HepG2 (cell line): ENCODE data around the gene GPR39. TPM values are rescaled to one million over a fixed set of nuclear protein-coding genes. Genes with fewer than 3 reads are reported as not detected.

Experiments used
- ATAC-seq: fragments of 200-7000 bp; cut with Tn5 transposase; 3 replicates; pipeline ENCODE4 v1.9.1; 2020; ENCODE audit warnings: mild to moderate bottlenecking, moderate library complexity
- BruUV-seq: library from RNA; stranded (reverse); fragments of 400-500 nt; replicated peaks from 2 replicates; lab custom pipeline; 2021; lab: Mats Ljungman, UMichigan
- CTCF ChIA-PET: fragments of 300-600 bp; formaldehyde crosslinking; extraction: SDS; loops from one replicate; lab custom pipeline; 2021; ENCODE audit warnings: low total read pairs, inconsistent platforms, low intra/inter-chr PET ratio; lab: Yijun Ruan, JAX
- POLR2A ChIA-PET: fragments of 350-600 bp; sonication (Branson Sonifier 250); formaldehyde crosslinking; loops from one replicate; lab custom pipeline; 2020; ENCODE audit warnings: antibody characterized with exemption, inconsistent platforms; lab: Yijun Ruan, JAX
- DNase-seq: peaks from one replicate; pipeline ENCODE4 v3.0.0-alpha.2; 2015; ENCODE audit warnings: low spot score
- FAIRE-seq: peaks from 3 replicates; lab custom pipeline; 2011; peaks lifted over from hg19 to GRCh38; lab: Jason Lieb, UNC
- H2AFZ ChIP-seq: one replicate; pipeline ENCODE4 v1.6.1; 2011; ENCODE audit warnings: low read length, inconsistent platforms
- H3K27ac ChIP-seq: fragments of 300-600 bp; 3 replicates; pipeline ENCODE4 v1.8.0; 2011; ENCODE audit warnings: mixed run types, mild to moderate bottlenecking, mixed read lengths, low read length, inconsistent platforms; ENCODE audit not compliant: insufficient read depth; ENCODE audit errors: extremely low read length
- H3K27me3 ChIP-seq, 2 experiments: fragments of 200-600 bp in 1 of 2; 2 replicates in 1 of 2; 3 replicates in 1 of 2; pipeline versions ENCODE4 v1.6.0 to v1.8.0; 2011; ENCODE audit warnings: low read length in 2 of 2, mild to moderate bottlenecking in 2 of 2, moderate library complexity in 2 of 2, inconsistent platforms in 1 of 2; ENCODE audit not compliant: insufficient read depth in 2 of 2, control insufficient read depth in 1 of 2
- H3K36me3 ChIP-seq, 2 experiments: fragments of 200-600 bp in 1 of 2; replicated peaks in 1 of 2; 2 replicates in 1 of 2; 3 replicates in 1 of 2; pipeline versions ENCODE4 v1.5.1 to v1.8.0; 2011; ENCODE audit warnings: low read length in 2 of 2, inconsistent platforms in 1 of 2; ENCODE audit not compliant: insufficient read depth in 2 of 2, control insufficient read depth in 1 of 2
- H3K4me1 ChIP-seq: 2 replicates; pipeline ENCODE4 v1.5.1; 2012; ENCODE audit warnings: low read length, inconsistent platforms; ENCODE audit not compliant: insufficient read depth
- H3K4me2 ChIP-seq: 2 replicates; pipeline ENCODE4 v1.6.0; 2011; ENCODE audit warnings: low read depth, low read length, inconsistent platforms
- H3K4me3 ChIP-seq, 3 experiments: fragments of 200-600 bp in 1 of 3; sonication (generic), shearing (Covaris generic) in 1 of 3; replicated peaks in 1 of 3; 2 replicates each; pipeline ENCODE4 v1.5.1; 2011 to 2016; ENCODE audit warnings: low read length in 3 of 3, inconsistent platforms in 2 of 3, low read depth in 2 of 3, mild to moderate bottlenecking in 2 of 3, control low read depth in 1 of 3, mixed read lengths in 1 of 3; ENCODE audit not compliant: insufficient read depth in 1 of 3
- H3K79me2 ChIP-seq: one replicate; pipeline ENCODE4 v1.6.1; 2011; ENCODE audit warnings: low read length, inconsistent platforms; ENCODE audit not compliant: insufficient read depth
- H3K9ac ChIP-seq: 2 replicates; pipeline ENCODE4 v1.6.0; 2011; ENCODE audit warnings: mild to moderate bottlenecking, low read depth, low read length, inconsistent platforms; ENCODE audit not compliant: insufficient read depth
- H3K9me3 ChIP-seq: 2 replicates; pipeline ENCODE4 v1.5.1; 2012; ENCODE audit warnings: mild to moderate bottlenecking, low read length
- H4K20me1 ChIP-seq: 2 replicates; pipeline ENCODE4 v1.6.0; 2011; ENCODE audit warnings: inconsistent platforms, mild to moderate bottlenecking, low read length, moderate library complexity; ENCODE audit not compliant: insufficient read depth
- ASH2L ChIP-seq: fragments of 300-600, 200-600 bp; sonication (generic); IDR thresholded peaks from 2 replicates; pipeline ENCODE4 v1.7.0; 2017; ENCODE audit warnings: low read depth, mild to moderate bottlenecking, moderate library complexity, mixed read lengths, low read length; ENCODE audit not compliant: insufficient read length
- DPF2 ChIP-seq: sonication (generic); formaldehyde crosslinking; IDR thresholded peaks from 2 replicates; pipeline ENCODE4 v1.4.0; 2020; ENCODE audit warnings: mild to moderate bottlenecking, low read depth, missing genetic modification reagents, borderline replicate concordance
- HOXA7 ChIP-seq: sonication (generic); formaldehyde crosslinking; IDR thresholded peaks from 2 replicates; pipeline ENCODE4 v1.8.1; 2022; ENCODE audit warnings: mild to moderate bottlenecking, missing genetic modification reagents, moderate library complexity
- MAFK ChIP-seq, 2 experiments: IDR thresholded peaks in 1 of 2; conservative IDR thresholded peaks in 1 of 2; 2 replicates each; pipeline ENCODE4 v1.6.1; 2011; ENCODE audit warnings: improper control_type of control experiment in 2 of 2, low read length in 2 of 2
- PCBP1 ChIP-seq: fragments of 200-400 bp; formaldehyde crosslinking; IDR thresholded peaks from 2 replicates; pipeline ENCODE4 v1.6.1; 2017; ENCODE audit warnings: mild to moderate bottlenecking, low read depth, low read length, borderline replicate concordance
- ZFP36 ChIP-seq: fragments of 150-350 bp; IDR thresholded peaks from 2 replicates; pipeline ENCODE4 v1.6.1; 2018; ENCODE audit warnings: borderline replicate concordance, low read length, low read depth; ENCODE audit not compliant: partially characterized antibody
- ZNF205 ChIP-seq: IDR thresholded peaks from 2 replicates; pipeline ENCODE4 v1.6.1; 2018; ENCODE audit warnings: missing biosample characterization, missing genetic modification reagents
- ZNF484 ChIP-seq: sonication (generic); formaldehyde crosslinking; IDR thresholded peaks from 2 replicates; pipeline ENCODE4 v1.5.1; 2020; ENCODE audit warnings: mild to moderate bottlenecking, low read depth, missing genetic modification reagents, borderline replicate concordance
- ZNF496 ChIP-seq: sonication (generic); formaldehyde crosslinking; IDR thresholded peaks from 2 replicates; pipeline ENCODE4 v1.8.1; 2023; ENCODE audit warnings: mild to moderate bottlenecking, moderate library complexity, missing genetic modification reagents; ENCODE audit not compliant: insufficient replicate concordance
- ZNF672 ChIP-seq: sonication (generic); formaldehyde crosslinking; IDR thresholded peaks from 2 replicates; pipeline ENCODE4 v1.8.1; 2022; ENCODE audit warnings: missing genetic modification reagents
- ZNF749 ChIP-seq: sonication (generic); formaldehyde crosslinking; IDR thresholded peaks from 2 replicates; pipeline ENCODE4 v1.8.0; 2022; ENCODE audit warnings: mild to moderate bottlenecking, missing genetic modification reagents, moderate library complexity, borderline replicate concordance
- ZNF775 ChIP-seq: sonication (generic); formaldehyde crosslinking; IDR thresholded peaks from 2 replicates; pipeline ENCODE4 v1.4.0; 2020; ENCODE audit warnings: missing genetic modification reagents, mild to moderate bottlenecking, moderate library complexity, borderline replicate concordance
- WGBS: methylation state at CpG from one replicate; pipeline ENCODE4 v1.1.6; 2017; ENCODE audit warnings: low lambda C conversion rate; 5-methylcytosine and 5-hydroxymethylcytosine counted together
- in situ Hi-C: cut with HindIII; loops from 2 replicates; pipeline ENCODE4 v1.10.0; 2017; ENCODE audit warnings: low pct_unique_long_range_greater_than_20kb; ENCODE audit not compliant: extremely low pct_ligation_motif_present
- intact Hi-C: fragments of 100-400 bp; cut with micrococcal nuclease; formaldehyde crosslinking; loops from one replicate; pipeline ENCODE4 v1.10.0; 2022; ENCODE audit not compliant: unreplicated experiment
- polyA plus RNA-seq, 8 experiments: library from polyadenylated mRNA; depleted of rRNA in 3 of 8; stranded (reverse) in 7 of 8; unstranded in 1 of 8; fragments of >200 nt; fragmentation: Illumina TruSeq in 4 of 8; extraction: Trizol in 4 of 8; gene quantifications; 2 replicates each; pipeline versions ENCODE4 v1.2.1 to v1.2.3, GENCODE V29; 2011 to 2016; ENCODE audit warnings: low read depth in 4 of 8, missing spikeins in 1 of 8, mixed read lengths in 1 of 8; ENCODE audit not compliant: insufficient read depth in 1 of 8
- total RNA-seq, 5 experiments: library from RNA; depleted of rRNA; stranded (reverse); fragments of >200 nt; fragmentation: Illumina TruSeq; extraction: Trizol; gene quantifications; 2 replicates each; pipeline ENCODE4 v1.2.3, GENCODE V29; 2016; ENCODE audit warnings: low read depth in 1 of 5
- TF ChIP-seq, protein P1 (sequence below): sonication (generic); formaldehyde crosslinking; IDR thresholded peaks from 2 replicates; pipeline ENCODE4 v1.4.0; 2020; ENCODE audit warnings: mild to moderate bottlenecking, missing genetic modification reagents
- TF ChIP-seq, protein P2 (sequence below): sonication (generic); formaldehyde crosslinking; IDR thresholded peaks from 2 replicates; pipeline ENCODE4 v1.4.0; 2020; ENCODE audit warnings: missing genetic modification reagents, borderline replicate concordance
- TF ChIP-seq, protein P3 (sequence below): sonication (generic); formaldehyde crosslinking; IDR thresholded peaks from 2 replicates; pipeline ENCODE4 v1.4.0; 2020; ENCODE audit warnings: missing genetic modification reagents

Gene GPR39
- total and polyA plus RNA-seq, 2 of the 13 experiments (the other 11 are each of a cell fraction or from before 2014, with no cell fraction given), result 0.16 to 0.62 TPM

DNA sequence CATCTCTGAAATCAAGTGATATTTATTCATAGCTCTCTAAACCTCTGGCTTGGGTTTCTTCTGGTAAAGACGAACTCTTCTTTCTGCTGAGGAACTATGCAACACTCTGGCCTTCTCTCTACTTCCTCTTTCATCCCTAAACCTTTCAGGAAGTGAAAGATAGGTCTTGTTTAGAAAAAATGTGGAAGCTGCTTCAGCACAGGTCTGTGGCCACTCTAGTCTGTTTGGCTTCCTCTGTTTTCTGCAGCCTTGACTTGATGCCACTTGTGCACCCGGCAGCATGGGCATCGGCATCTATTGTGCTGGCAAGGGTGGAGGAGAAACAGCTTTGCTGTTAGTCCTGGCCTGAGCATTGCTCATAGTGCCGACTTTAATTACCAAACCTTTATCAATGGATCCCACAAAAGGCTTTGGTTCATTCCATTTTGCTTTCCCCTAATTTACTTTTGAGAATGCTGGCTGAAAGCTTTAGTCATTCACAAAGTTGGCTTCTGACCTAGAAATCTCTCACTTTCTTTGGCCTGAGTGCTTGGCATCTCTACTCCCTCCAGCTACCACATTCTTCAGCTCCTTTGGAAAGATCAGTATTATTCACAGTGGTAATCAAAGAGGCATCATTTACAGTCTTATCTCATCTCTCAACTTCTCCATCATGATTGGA, 32.0 kb upstream of the GPR39 start:
- no peak overlapping the region for H2AFZ ChIP-seq
- ChIA-PET CTCF (no interaction called here), POLR2A (no interaction called here)
- H3K4me3 ChIP-seq, result no peak overlapping the region
- no peaks in the 10 kb centered on the region for H4K20me1 ChIP-seq
- no peak overlapping the region for H3K9ac ChIP-seq
- in situ Hi-C loops (no loop called here), intact Hi-C loops (no loop called here)
- H3K27ac ChIP-seq, result no peak overlapping the region
- H3K4me1 ChIP-seq, result no peaks in the 10 kb centered on the region
- WGBS, result 42% methylated on average over 4 of the region's 4 CpGs
- no peaks in the 10 kb centered on the region for H3K36me3 ChIP-seq
- no peak overlapping the region for H3K4me2 ChIP-seq
- ATAC-seq (no peak), DNase-seq (no peak), FAIRE-seq (no peak)
- H3K9me3 ChIP-seq, result peaks cover 33% of the 10 kb centered on the region
- no peaks in the 10 kb centered on the region; a peak in 1 of 5 replicates for H3K27me3 ChIP-seq
- no peaks in the 10 kb centered on the region for H3K79me2 ChIP-seq
- BruUV-seq, result no TSS peak
- TF ChIP-seq PCBP1 (no peak), ZNF484 (no peak), ZNF672 (CRISPR knock-in tag) (no peak), ASH2L (no peak), ZNF775 (CRISPR knock-in tag) (no peak), ZNF205 (no peak), DPF2 (no peak), ZFP36 (no peak), ZNF749 (CRISPR knock-in tag) (no peak), ZNF496 (CRISPR knock-in tag) (no peak), MAFK (conservative IDR thresholded peaks at IDR 0.05 in 1 of 2, IDR thresholded peaks at IDR 0.05 in 1 of 2; ENCODE audit: low read length in 2 of 2) (no peak), HOXA7 (CRISPR knock-in tag) (no peak)
- TF ChIP-seq, protein P1, sequence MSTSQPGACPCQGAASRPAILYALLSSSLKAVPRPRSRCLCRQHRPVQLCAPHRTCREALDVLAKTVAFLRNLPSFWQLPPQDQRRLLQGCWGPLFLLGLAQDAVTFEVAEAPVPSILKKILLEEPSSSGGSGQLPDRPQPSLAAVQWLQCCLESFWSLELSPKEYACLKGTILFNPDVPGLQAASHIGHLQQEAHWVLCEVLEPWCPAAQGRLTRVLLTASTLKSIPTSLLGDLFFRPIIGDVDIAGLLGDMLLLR (CRISPR knock-in tag), result no peak
- TF ChIP-seq, protein P2, sequence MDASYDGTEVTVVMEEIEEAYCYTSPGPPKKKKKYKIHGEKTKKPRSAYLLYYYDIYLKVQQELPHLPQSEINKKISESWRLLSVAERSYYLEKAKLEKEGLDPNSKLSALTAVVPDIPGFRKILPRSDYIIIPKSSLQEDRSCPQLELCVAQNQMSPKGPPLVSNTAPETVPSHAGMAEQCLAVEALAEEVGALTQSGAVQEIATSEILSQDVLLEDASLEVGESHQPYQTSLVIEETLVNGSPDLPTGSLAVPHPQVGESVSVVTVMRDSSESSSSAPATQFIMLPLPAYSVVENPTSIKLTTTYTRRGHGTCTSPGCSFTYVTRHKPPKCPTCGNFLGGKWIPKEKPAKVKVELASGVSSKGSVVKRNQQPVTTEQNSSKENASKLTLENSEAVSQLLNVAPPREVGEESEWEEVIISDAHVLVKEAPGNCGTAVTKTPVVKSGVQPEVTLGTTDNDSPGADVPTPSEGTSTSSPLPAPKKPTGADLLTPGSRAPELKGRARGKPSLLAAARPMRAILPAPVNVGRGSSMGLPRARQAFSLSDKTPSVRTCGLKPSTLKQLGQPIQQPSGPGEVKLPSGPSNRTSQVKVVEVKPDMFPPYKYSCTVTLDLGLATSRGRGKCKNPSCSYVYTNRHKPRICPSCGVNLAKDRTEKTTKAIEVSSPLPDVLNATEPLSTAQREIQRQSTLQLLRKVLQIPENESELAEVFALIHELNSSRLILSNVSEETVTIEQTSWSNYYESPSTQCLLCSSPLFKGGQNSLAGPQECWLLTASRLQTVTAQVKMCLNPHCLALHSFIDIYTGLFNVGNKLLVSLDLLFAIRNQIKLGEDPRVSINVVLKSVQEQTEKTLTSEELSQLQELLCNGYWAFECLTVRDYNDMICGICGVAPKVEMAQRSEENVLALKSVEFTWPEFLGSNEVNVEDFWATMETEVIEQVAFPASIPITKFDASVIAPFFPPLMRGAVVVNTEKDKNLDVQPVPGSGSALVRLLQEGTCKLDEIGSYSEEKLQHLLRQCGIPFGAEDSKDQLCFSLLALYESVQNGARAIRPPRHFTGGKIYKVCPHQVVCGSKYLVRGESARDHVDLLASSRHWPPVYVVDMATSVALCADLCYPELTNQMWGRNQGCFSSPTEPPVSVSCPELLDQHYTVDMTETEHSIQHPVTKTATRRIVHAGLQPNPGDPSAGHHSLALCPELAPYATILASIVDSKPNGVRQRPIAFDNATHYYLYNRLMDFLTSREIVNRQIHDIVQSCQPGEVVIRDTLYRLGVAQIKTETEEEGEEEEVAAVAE (CRISPR knock-in tag), result no peak
- TF ChIP-seq, protein P3, sequence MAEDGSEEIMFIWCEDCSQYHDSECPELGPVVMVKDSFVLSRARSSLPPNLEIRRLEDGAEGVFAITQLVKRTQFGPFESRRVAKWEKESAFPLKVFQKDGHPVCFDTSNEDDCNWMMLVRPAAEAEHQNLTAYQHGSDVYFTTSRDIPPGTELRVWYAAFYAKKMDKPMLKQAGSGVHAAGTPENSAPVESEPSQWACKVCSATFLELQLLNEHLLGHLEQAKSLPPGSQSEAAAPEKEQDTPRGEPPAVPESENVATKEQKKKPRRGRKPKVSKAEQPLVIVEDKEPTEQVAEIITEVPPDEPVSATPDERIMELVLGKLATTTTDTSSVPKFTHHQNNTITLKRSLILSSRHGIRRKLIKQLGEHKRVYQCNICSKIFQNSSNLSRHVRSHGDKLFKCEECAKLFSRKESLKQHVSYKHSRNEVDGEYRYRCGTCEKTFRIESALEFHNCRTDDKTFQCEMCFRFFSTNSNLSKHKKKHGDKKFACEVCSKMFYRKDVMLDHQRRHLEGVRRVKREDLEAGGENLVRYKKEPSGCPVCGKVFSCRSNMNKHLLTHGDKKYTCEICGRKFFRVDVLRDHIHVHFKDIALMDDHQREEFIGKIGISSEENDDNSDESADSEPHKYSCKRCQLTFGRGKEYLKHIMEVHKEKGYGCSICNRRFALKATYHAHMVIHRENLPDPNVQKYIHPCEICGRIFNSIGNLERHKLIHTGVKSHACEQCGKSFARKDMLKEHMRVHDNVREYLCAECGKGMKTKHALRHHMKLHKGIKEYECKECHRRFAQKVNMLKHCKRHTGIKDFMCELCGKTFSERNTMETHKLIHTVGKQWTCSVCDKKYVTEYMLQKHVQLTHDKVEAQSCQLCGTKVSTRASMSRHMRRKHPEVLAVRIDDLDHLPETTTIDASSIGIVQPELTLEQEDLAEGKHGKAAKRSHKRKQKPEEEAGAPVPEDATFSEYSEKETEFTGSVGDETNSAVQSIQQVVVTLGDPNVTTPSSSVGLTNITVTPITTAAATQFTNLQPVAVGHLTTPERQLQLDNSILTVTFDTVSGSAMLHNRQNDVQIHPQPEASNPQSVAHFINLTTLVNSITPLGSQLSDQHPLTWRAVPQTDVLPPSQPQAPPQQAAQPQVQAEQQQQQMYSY (CRISPR knock-in tag), result no peak
